Right lobe of liver (tissue), 4 donors: ENCODE data around the gene ZDHHC9.

Source experiments
- CTCF ChIP-seq, 4 donors: fragments of 200-600 bp in 3 of 4; fragments of 450-650 bp in 1 of 4; IDR thresholded peaks; one replicate each; pipeline versions ENCODE4 v1.5.1 to v1.8.0; 2016 to 2022; ENCODE audit warnings: antibody characterized with exemption in 4 of 4, mild to moderate bottlenecking in 2 of 4
- POLR2A ChIP-seq: fragments of 450-650 bp; IDR thresholded peaks from one replicate; pipeline ENCODE4 v1.6.1; 2017; ENCODE audit warnings: antibody characterized with exemption, mild to moderate bottlenecking
- donor health status: DM: no; HTN: no; CAD: no.
- donor health status: DM: no; HTN: no; CAD: no.
- donor health status: DM: no; HTN: yes; CAD: no.

DNA sequence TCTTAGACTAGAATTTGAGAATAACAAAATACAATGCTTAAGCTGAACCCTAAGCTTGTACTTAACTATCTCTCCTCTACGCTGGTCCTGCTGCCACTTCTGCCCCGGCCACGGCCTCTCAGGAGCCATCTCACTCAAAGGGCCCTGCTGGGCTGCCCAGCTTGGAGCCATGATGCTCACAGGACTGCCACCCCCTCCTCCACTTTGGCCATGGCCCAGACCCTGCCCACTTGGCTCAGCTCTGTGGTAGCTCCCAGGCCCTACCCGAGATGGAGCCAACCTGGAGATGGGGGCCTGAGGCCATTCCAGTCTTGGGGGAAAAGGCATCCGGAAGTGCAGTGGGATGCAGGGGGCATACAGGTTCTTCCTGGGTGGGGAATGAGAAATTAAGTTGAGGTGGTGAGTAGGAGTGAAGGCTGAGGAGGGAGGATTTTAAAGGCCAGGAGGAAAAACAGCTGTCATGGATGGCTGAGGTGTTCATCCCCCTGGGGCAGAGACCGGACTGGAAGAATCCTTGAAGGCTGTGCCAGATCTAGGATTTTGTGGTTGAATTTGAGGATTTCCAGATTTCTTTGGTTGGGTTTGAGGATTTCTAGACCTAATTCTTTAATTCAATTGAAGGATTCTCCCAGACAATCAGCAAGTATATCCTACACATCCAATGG lies 63.1 kb downstream of the ZDHHC9 start:
- TF ChIP-seq CTCF (IDR thresholded peaks at IDR 0.05): no peak
- no peak for TF ChIP-seq POLR2A
